HepG2 (cell line): ENCODE results near the gene ANKDD1A. TPM values are rescaled to one million over a fixed set of nuclear protein-coding genes. Genes with fewer than 3 reads are reported as not detected.

Experiments used
- ATAC-seq: fragments of 200-7000 bp; cut with Tn5 transposase; 3 replicates; pipeline ENCODE4 v1.9.1; 2020; ENCODE audit warnings: mild to moderate bottlenecking, moderate library complexity
- BruUV-seq: library from RNA; stranded (reverse); fragments of 400-500 nt; replicated peaks from 2 replicates; lab custom pipeline; 2021; lab: Mats Ljungman, UMichigan
- CTCF ChIA-PET: fragments of 300-600 bp; formaldehyde crosslinking; extraction: SDS; loops from one replicate; lab custom pipeline; 2021; ENCODE audit warnings: low total read pairs, inconsistent platforms, low intra/inter-chr PET ratio; lab: Yijun Ruan, JAX
- POLR2A ChIA-PET: fragments of 350-600 bp; sonication (Branson Sonifier 250); formaldehyde crosslinking; loops from one replicate; lab custom pipeline; 2020; ENCODE audit warnings: antibody characterized with exemption, inconsistent platforms; lab: Yijun Ruan, JAX
- DNase-seq: peaks from one replicate; pipeline ENCODE4 v3.0.0-alpha.2; 2015; ENCODE audit warnings: low spot score
- FAIRE-seq: peaks from 3 replicates; lab custom pipeline; 2011; peaks lifted over from hg19 to GRCh38; lab: Jason Lieb, UNC
- H2AFZ ChIP-seq: one replicate; pipeline ENCODE4 v1.6.1; 2011; ENCODE audit warnings: low read length, inconsistent platforms
- H3K27ac ChIP-seq: fragments of 300-600 bp; 3 replicates; pipeline ENCODE4 v1.8.0; 2011; ENCODE audit warnings: mixed run types, mild to moderate bottlenecking, mixed read lengths, low read length, inconsistent platforms; ENCODE audit not compliant: insufficient read depth; ENCODE audit errors: extremely low read length
- H3K27me3 ChIP-seq, 2 experiments: fragments of 200-600 bp in 1 of 2; 2 replicates in 1 of 2; 3 replicates in 1 of 2; pipeline versions ENCODE4 v1.6.0 to v1.8.0; 2011; ENCODE audit warnings: low read length in 2 of 2, mild to moderate bottlenecking in 2 of 2, moderate library complexity in 2 of 2, inconsistent platforms in 1 of 2; ENCODE audit not compliant: insufficient read depth in 2 of 2, control insufficient read depth in 1 of 2
- H3K36me3 ChIP-seq, 2 experiments: fragments of 200-600 bp in 1 of 2; replicated peaks in 1 of 2; 2 replicates in 1 of 2; 3 replicates in 1 of 2; pipeline versions ENCODE4 v1.5.1 to v1.8.0; 2011; ENCODE audit warnings: low read length in 2 of 2, inconsistent platforms in 1 of 2; ENCODE audit not compliant: insufficient read depth in 2 of 2, control insufficient read depth in 1 of 2
- H3K4me1 ChIP-seq: 2 replicates; pipeline ENCODE4 v1.5.1; 2012; ENCODE audit warnings: low read length, inconsistent platforms; ENCODE audit not compliant: insufficient read depth
- H3K4me2 ChIP-seq: 2 replicates; pipeline ENCODE4 v1.6.0; 2011; ENCODE audit warnings: low read depth, low read length, inconsistent platforms
- H3K4me3 ChIP-seq, 3 experiments: fragments of 200-600 bp in 1 of 3; sonication (generic), shearing (Covaris generic) in 1 of 3; replicated peaks in 1 of 3; 2 replicates each; pipeline ENCODE4 v1.5.1; 2011 to 2016; ENCODE audit warnings: low read length in 3 of 3, inconsistent platforms in 2 of 3, low read depth in 2 of 3, mild to moderate bottlenecking in 2 of 3, control low read depth in 1 of 3, mixed read lengths in 1 of 3; ENCODE audit not compliant: insufficient read depth in 1 of 3
- H3K79me2 ChIP-seq: one replicate; pipeline ENCODE4 v1.6.1; 2011; ENCODE audit warnings: low read length, inconsistent platforms; ENCODE audit not compliant: insufficient read depth
- H3K9ac ChIP-seq: 2 replicates; pipeline ENCODE4 v1.6.0; 2011; ENCODE audit warnings: mild to moderate bottlenecking, low read depth, low read length, inconsistent platforms; ENCODE audit not compliant: insufficient read depth
- H3K9me3 ChIP-seq: 2 replicates; pipeline ENCODE4 v1.5.1; 2012; ENCODE audit warnings: mild to moderate bottlenecking, low read length
- H4K20me1 ChIP-seq: 2 replicates; pipeline ENCODE4 v1.6.0; 2011; ENCODE audit warnings: inconsistent platforms, mild to moderate bottlenecking, low read length, moderate library complexity; ENCODE audit not compliant: insufficient read depth
- BCLAF1 ChIP-seq: fragments of 450-650 bp; IDR thresholded peaks from 2 replicates; pipeline ENCODE4 v1.6.1; 2017; ENCODE audit warnings: mild to moderate bottlenecking
- CC2D1A ChIP-seq: sonication (generic); formaldehyde crosslinking; IDR thresholded peaks from 2 replicates; pipeline ENCODE4 v1.8.1; 2023; ENCODE audit warnings: mild to moderate bottlenecking, missing genetic modification reagents
- HNRNPH1 ChIP-seq: fragments of 200-400 bp; formaldehyde crosslinking; optimal IDR thresholded peaks from 2 replicates; pipeline ENCODE3; 2017; ENCODE audit warnings: mild to moderate bottlenecking, low read depth, low read length
- JARID2 ChIP-seq: sonication (generic); formaldehyde crosslinking; IDR thresholded peaks from 2 replicates; pipeline ENCODE4 v1.8.1; 2023; ENCODE audit warnings: missing genetic modification reagents, inconsistent platforms; ENCODE audit not compliant: insufficient replicate concordance
- KAT8 ChIP-seq: IDR thresholded peaks from 2 replicates; pipeline ENCODE4 v1.6.1; 2016; ENCODE audit warnings: missing genetic modification reagents, missing compliant biosample characterization
- KDM5B ChIP-seq: sonication (generic); formaldehyde crosslinking; IDR thresholded peaks from 2 replicates; pipeline ENCODE4 v1.4.0; 2020; ENCODE audit warnings: missing genetic modification reagents, mild to moderate bottlenecking, borderline replicate concordance
- PHF21A ChIP-seq: sonication (generic); formaldehyde crosslinking; IDR thresholded peaks from 2 replicates; pipeline ENCODE4 v1.5.0; 2020; ENCODE audit warnings: mild to moderate bottlenecking, missing genetic modification reagents
- RAD21 ChIP-seq: fragments of 450-650 bp; formaldehyde crosslinking; IDR thresholded peaks from 2 replicates; pipeline ENCODE4 v1.5.0; 2020; ENCODE audit warnings: mild to moderate bottlenecking
- RORA ChIP-seq: sonication (generic); formaldehyde crosslinking; IDR thresholded peaks from 2 replicates; pipeline ENCODE4 v1.5.0; 2020; ENCODE audit warnings: mild to moderate bottlenecking, missing genetic modification reagents, moderate library complexity
- ZFP37 ChIP-seq: sonication (generic); formaldehyde crosslinking; IDR thresholded peaks from 2 replicates; pipeline ENCODE4 v1.4.0; 2020; ENCODE audit warnings: missing genetic modification reagents, borderline replicate concordance
- ZHX1 ChIP-seq: sonication (generic); formaldehyde crosslinking; IDR thresholded peaks from 2 replicates; pipeline ENCODE4 v1.8.1; 2022; ENCODE audit warnings: low read depth, mild to moderate bottlenecking, missing genetic modification reagents
- ZSCAN9 ChIP-seq: IDR thresholded peaks from 2 replicates; pipeline ENCODE4 v1.6.1; 2016; ENCODE audit warnings: borderline replicate concordance
- WGBS: methylation state at CpG from one replicate; pipeline ENCODE4 v1.1.6; 2017; ENCODE audit warnings: low lambda C conversion rate; 5-methylcytosine and 5-hydroxymethylcytosine counted together
- in situ Hi-C: cut with HindIII; loops from 2 replicates; pipeline ENCODE4 v1.10.0; 2017; ENCODE audit warnings: low pct_unique_long_range_greater_than_20kb; ENCODE audit not compliant: extremely low pct_ligation_motif_present
- intact Hi-C: fragments of 100-400 bp; cut with micrococcal nuclease; formaldehyde crosslinking; loops from one replicate; pipeline ENCODE4 v1.10.0; 2022; ENCODE audit not compliant: unreplicated experiment
- polyA plus RNA-seq, 8 experiments: library from polyadenylated mRNA; depleted of rRNA in 3 of 8; stranded (reverse) in 7 of 8; unstranded in 1 of 8; fragments of >200 nt; fragmentation: Illumina TruSeq in 4 of 8; extraction: Trizol in 4 of 8; gene quantifications; 2 replicates each; pipeline versions ENCODE4 v1.2.1 to v1.2.3, GENCODE V29; 2011 to 2016; ENCODE audit warnings: low read depth in 4 of 8, missing spikeins in 1 of 8, mixed read lengths in 1 of 8; ENCODE audit not compliant: insufficient read depth in 1 of 8
- total RNA-seq, 5 experiments: library from RNA; depleted of rRNA; stranded (reverse); fragments of >200 nt; fragmentation: Illumina TruSeq; extraction: Trizol; gene quantifications; 2 replicates each; pipeline ENCODE4 v1.2.3, GENCODE V29; 2016; ENCODE audit warnings: low read depth in 1 of 5

The ANKDD1A gene
- total and polyA plus RNA-seq, 2 of the 13 experiments (the other 11 are each of a cell fraction or from before 2014, with no cell fraction given), result 0.11 to 0.48 TPM

- TF ChIP-seq HNRNPH1, result no peak
- no peak for TF ChIP-seq PHF21A (CRISPR knock-in tag)
Measured at GRCh38 chr15:64902863-64903262, 8.8 kb upstream of the ANKDD1A start (continued).

GRCh38 chr15:64903326-64903950 lies 8.3 kb upstream of the ANKDD1A start:
- Histone ChIP-seq H3K27me3 (peaks cover 0 to under 1% of the 10 kb centered on the region in 2 experiments; a peak in 1 of 5 replicates), H3K9ac (no peak overlapping the region), H2AFZ (no peak overlapping the region), H3K4me2 (no peak overlapping the region), H4K20me1 (no peaks in the 10 kb centered on the region), H3K36me3 (no peaks in the 10 kb centered on the region), H3K79me2 (no peaks in the 10 kb centered on the region), H3K4me1 (peaks cover 4% of the 10 kb centered on the region; the same call in 1 of the 2 replicates), H3K27ac (no peak overlapping the region), H3K9me3 (peaks cover 13% of the 10 kb centered on the region), H3K4me3 (no peak overlapping the region)
- FAIRE-seq (no peak), ATAC-seq (no peak), DNase-seq (no peak)
- intact Hi-C loops (no loop called here), in situ Hi-C loops (no loop called here)
- TF ChIP-seq RAD21 (CRISPR knock-in tag) (no peak), RORA (CRISPR knock-in tag) (no peak)
- CTCF ChIA-PET, result no interaction called here
- 39% methylated on average over 4 of the region's 4 CpGs for WGBS
- POLR2A ChIA-PET, result no interaction called here
- no TSS peak for BruUV-seq

GRCh38 chr15:64904189-64904588 lies 7.5 kb upstream of the ANKDD1A start:
- ChIA-PET POLR2A (no interaction called here), CTCF (no interaction called here)
- Histone ChIP-seq H3K9ac (no peak overlapping the region), H3K4me3 (no peak overlapping the region), H3K9me3 (peaks cover 13% of the 10 kb centered on the region), H3K27ac (no peak overlapping the region), H3K27me3 (no peaks in the 10 kb centered on the region), H3K4me1 (peaks cover 4% of the 10 kb centered on the region; the same call in 1 of the 2 replicates), H3K4me2 (no peak overlapping the region), H4K20me1 (no peaks in the 10 kb centered on the region), H2AFZ (no peak overlapping the region), H3K79me2 (no peaks in the 10 kb centered on the region), H3K36me3 (no peaks in the 10 kb centered on the region)
- 25% methylated on average over 4 of the region's 4 CpGs for WGBS
- DNase-seq, result no peak
- in situ Hi-C loops (no loop called here), intact Hi-C loops (no loop called here)
- FAIRE-seq, result no peak
- no TSS peak for BruUV-seq
- no peak for ATAC-seq
- no peak for TF ChIP-seq ZFP37 (CRISPR knock-in tag)
- no peak for TF ChIP-seq JARID2 (CRISPR knock-in tag)
- TF ChIP-seq KDM5B (CRISPR knock-in tag), result no peak
- TF ChIP-seq ZHX1 (CRISPR knock-in tag), result no peak
- TF ChIP-seq CC2D1A, result no peak
- TF ChIP-seq ZSCAN9 (CRISPR knock-in tag), result no peak
- no peak for TF ChIP-seq KAT8 (CRISPR knock-in tag)
- no peak for TF ChIP-seq BCLAF1
